Measurements from ENCODE around the gene PREX1. TPM values are rescaled to one million over a fixed set of nuclear protein-coding genes. Genes with fewer than 3 reads are reported as not detected.

PREX1 gene
- total RNA-seq, 1 experiment from 2014 or later, result 3.3 TPM

DNA sequence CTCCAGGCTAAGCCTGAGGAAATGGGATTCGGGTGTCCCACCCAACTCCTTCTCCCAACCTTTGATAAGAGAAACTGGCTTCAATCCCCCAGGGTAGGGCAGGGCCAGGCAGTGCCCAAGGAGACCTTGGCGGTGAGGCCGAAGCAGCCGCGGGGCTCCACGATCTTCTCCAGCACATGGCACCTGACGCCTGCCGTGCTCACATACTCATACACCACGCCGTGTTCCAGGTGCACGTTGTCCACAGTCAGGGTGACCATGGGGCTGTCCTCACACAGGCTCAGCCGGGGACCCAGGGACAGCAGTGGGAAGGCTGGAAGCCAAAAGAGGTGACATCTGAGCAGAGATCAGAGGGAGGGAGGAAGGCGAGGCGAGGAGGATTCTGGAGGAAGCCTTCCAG is 176.5 kb downstream of the PREX1 start:
- ChIA-PET CTCF (no interaction called here), POLR2A (ENCODE audit: unreplicated experiment) (no interaction called here)
- no peaks in the 10 kb centered on the region for H3K9me2 ChIP-seq (ENCODE audit: insufficient read depth)
- H3K4me1 ChIP-seq (replicated peaks; ENCODE audit: insufficient read depth), result peaks cover 12% of the 10 kb centered on the region
- H3K9me3 ChIP-seq (ENCODE audit: insufficient read depth, low read depth), result no peaks in the 10 kb centered on the region
- no peaks in the 10 kb centered on the region for H3K36me3 ChIP-seq (ENCODE audit: low read depth)
- BruUV-seq (replicated peaks), result no TSS peak
- no peaks in the 10 kb centered on the region for H4K20me1 ChIP-seq (ENCODE audit: insufficient read depth)
- intact Hi-C loops (cut with micrococcal nuclease; ENCODE audit: unreplicated experiment), result loop anchor here (1.0 kb wide), 1 partner anchor 12 kb away; no protein-coding TSS in a partner anchor
- H3K4me2 ChIP-seq, result no peak overlapping the region
- no peak overlapping the region for H3K27ac ChIP-seq
- no peak overlapping the region for H3K4me3 ChIP-seq
- no peak for DNase-seq
- peaks cover 15% of the 10 kb centered on the region for H3F3A ChIP-seq (ENCODE audit: insufficient read depth, low read depth)
- H3K79me2 ChIP-seq (ENCODE audit: low read depth), result no peaks in the 10 kb centered on the region
- H3K27me3 ChIP-seq (ENCODE audit: insufficient read depth, low read depth), result no peaks in the 10 kb centered on the region
- TF ChIP-seq EZH2 (IDR thresholded peaks at IDR 0.05; ENCODE audit: low read depth), result no peak
- TF ChIP-seq, protein P1, sequence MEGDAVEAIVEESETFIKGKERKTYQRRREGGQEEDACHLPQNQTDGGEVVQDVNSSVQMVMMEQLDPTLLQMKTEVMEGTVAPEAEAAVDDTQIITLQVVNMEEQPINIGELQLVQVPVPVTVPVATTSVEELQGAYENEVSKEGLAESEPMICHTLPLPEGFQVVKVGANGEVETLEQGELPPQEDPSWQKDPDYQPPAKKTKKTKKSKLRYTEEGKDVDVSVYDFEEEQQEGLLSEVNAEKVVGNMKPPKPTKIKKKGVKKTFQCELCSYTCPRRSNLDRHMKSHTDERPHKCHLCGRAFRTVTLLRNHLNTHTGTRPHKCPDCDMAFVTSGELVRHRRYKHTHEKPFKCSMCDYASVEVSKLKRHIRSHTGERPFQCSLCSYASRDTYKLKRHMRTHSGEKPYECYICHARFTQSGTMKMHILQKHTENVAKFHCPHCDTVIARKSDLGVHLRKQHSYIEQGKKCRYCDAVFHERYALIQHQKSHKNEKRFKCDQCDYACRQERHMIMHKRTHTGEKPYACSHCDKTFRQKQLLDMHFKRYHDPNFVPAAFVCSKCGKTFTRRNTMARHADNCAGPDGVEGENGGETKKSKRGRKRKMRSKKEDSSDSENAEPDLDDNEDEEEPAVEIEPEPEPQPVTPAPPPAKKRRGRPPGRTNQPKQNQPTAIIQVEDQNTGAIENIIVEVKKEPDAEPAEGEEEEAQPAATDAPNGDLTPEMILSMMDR (conservative IDR thresholded peaks at IDR 0.05), result no peak
- no peak overlapping the region for H2AFZ ChIP-seq

DNA sequence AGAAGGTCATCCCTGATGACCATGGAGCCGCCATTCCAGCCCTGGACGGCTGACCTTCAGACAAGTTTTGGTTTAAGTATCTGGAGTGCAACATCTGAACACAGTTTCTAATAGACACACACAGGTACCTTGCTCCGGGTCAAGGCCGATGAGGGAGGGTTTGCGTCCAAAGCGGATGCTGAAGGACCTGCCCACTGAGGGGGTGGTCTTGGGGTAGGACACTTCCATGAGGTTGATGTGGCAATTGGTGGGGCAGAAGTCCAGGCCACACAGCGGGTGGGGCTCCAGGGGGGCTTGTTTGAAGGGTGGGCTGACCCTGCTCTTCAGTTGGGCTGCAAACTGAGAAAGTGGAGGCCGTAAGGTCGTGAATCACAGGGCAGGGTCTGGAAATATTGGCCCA is 177.9 kb downstream of the PREX1 start:
- Histone ChIP-seq H3K27ac (no peak overlapping the region), H4K20me1 (ENCODE audit: insufficient read depth) (no peaks in the 10 kb centered on the region), H3F3A (ENCODE audit: insufficient read depth, low read depth) (peaks cover 15% of the 10 kb centered on the region), H3K4me1 (replicated peaks; ENCODE audit: insufficient read depth) (peaks cover 12% of the 10 kb centered on the region), H3K4me3 (no peak overlapping the region), H3K79me2 (ENCODE audit: low read depth) (no peaks in the 10 kb centered on the region), H2AFZ (no peak overlapping the region), H3K4me2 (no peak overlapping the region), H3K27me3 (ENCODE audit: insufficient read depth, low read depth) (no peaks in the 10 kb centered on the region), H3K9me3 (ENCODE audit: insufficient read depth, low read depth) (no peaks in the 10 kb centered on the region), H3K36me3 (ENCODE audit: low read depth) (no peaks in the 10 kb centered on the region), H3K9me2 (ENCODE audit: insufficient read depth) (no peaks in the 10 kb centered on the region)
- DNase-seq, result no peak
- ChIA-PET POLR2A (ENCODE audit: unreplicated experiment) (no interaction called here), CTCF (no interaction called here)
- BruUV-seq (replicated peaks), result no TSS peak
- no peak for TF ChIP-seq EZH2 (IDR thresholded peaks at IDR 0.05; ENCODE audit: low read depth)
- TF ChIP-seq, protein P1 (conservative IDR thresholded peaks at IDR 0.05), result no peak
- intact Hi-C loops (cut with micrococcal nuclease; ENCODE audit: unreplicated experiment), result no loop called here

DNA sequence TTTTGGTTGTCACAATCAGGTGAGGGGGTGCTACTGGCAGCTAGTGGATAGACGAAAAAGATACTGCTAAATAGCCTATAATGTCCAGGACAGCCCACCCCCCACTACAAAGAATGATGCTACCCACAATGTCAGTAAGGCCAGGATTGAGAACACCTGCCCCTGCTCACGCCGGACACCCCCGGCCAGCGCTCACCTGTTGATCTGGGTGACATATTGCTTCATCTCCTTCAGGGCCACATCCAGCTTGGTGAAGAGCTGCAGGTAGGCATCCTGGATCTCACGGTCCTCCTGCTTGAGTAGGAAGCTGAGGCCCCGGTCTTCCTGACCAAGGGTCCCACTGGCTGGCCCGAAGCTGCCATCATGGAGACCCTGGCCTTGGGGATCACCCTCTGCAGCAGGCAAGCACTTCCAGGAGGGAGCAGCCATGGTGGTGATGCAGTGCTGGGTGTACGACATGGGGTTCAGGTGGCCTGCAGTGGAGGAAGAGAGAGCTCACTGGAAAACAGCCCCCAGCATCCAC is 178.6 kb downstream of the PREX1 start:
- Histone ChIP-seq H3K79me2 (ENCODE audit: low read depth) (no peaks in the 10 kb centered on the region), H4K20me1 (ENCODE audit: insufficient read depth) (no peaks in the 10 kb centered on the region), H2AFZ (no peak overlapping the region), H3K4me3 (no peak overlapping the region), H3K9me3 (ENCODE audit: insufficient read depth, low read depth) (no peaks in the 10 kb centered on the region), H3K27ac (no peak overlapping the region), H3F3A (ENCODE audit: insufficient read depth, low read depth) (peaks cover 15% of the 10 kb centered on the region), H3K4me2 (peak overlapping the region; percentile 25; the same call in 1 of the 2 replicates), H3K9me2 (ENCODE audit: insufficient read depth) (no peaks in the 10 kb centered on the region), H3K27me3 (ENCODE audit: insufficient read depth, low read depth) (no peaks in the 10 kb centered on the region), H3K4me1 (replicated peaks; ENCODE audit: insufficient read depth) (peaks cover 12% of the 10 kb centered on the region), H3K36me3 (ENCODE audit: low read depth) (no peaks in the 10 kb centered on the region)
- no peak for DNase-seq
- BruUV-seq (replicated peaks), result no TSS peak
- intact Hi-C loops (cut with micrococcal nuclease; ENCODE audit: unreplicated experiment), result no loop called here
- TF ChIP-seq, protein P1 (conservative IDR thresholded peaks at IDR 0.05), result no peak
- no peak for TF ChIP-seq EZH2 (IDR thresholded peaks at IDR 0.05; ENCODE audit: low read depth)
- ChIA-PET POLR2A (ENCODE audit: unreplicated experiment) (no interaction called here), CTCF (interaction anchor here (0.6 kb wide), 2 partner anchors 257 to 476 kb away, joined by 3 to 18 read pairs; no protein-coding TSS in a partner anchor)

All from PC-9 (cell line).